Stimulated activated CD8-positive, alpha-beta memory T cell treated with anti-CD3 and anti-CD28 coated beads, Interleukin-7, amount 100 ng/mL, for 4 hours (primary cell): ENCODE measurements around the gene BBS10.
"Not testable (repeated sequence)": the region's sequence is repeated elsewhere in the genome, so short reads cannot be mapped to it uniquely, and the experiment has no call there.

Experiments
- DNase-seq, 2 donors: peaks; one replicate each; pipeline ENCODE4 v3.0.0-alpha.2; 2020; ENCODE audit warnings: low read depth in 2 of 2

The BBS10 gene

DNA sequence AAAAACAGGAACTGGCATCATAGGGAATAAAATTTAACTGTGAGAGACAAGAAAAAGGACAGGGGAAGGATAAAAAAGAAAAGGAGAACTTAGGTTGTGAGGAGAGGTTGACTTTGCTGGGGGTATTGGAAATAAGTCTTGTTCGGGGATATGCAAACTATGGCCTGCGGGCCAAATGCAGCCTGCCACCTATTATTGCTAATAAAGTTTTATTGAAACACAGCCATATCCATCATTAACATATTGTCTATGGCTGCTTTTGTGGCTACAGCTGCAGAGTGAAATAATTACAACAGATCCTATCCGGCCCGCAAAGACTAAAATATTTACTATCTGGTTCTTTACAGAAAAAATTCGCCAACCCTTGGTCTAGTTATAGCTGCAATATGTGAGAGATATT lies 18.6 kb downstream of the BBS10 start:
- no peak for DNase-seq

DNA sequence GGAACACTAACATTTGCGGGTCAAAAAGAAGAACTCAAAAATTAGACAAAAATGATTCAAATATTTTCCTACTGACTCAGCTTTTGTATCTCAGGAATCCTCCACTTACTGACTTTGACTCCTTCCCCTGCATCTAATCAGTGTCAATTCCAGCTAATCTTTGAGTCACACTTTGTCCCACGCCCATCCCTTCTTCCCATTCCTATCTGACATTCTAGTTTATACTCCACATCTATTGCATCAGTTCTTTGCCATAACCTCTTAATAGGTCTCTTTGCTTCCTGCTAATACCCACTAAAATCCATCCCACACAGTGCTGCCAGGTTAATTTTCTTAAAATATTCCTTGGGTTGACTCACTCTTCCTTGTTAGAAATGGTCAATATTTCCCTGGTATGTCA lies 19.1 kb downstream of the BBS10 start:
- no peak for DNase-seq

DNA sequence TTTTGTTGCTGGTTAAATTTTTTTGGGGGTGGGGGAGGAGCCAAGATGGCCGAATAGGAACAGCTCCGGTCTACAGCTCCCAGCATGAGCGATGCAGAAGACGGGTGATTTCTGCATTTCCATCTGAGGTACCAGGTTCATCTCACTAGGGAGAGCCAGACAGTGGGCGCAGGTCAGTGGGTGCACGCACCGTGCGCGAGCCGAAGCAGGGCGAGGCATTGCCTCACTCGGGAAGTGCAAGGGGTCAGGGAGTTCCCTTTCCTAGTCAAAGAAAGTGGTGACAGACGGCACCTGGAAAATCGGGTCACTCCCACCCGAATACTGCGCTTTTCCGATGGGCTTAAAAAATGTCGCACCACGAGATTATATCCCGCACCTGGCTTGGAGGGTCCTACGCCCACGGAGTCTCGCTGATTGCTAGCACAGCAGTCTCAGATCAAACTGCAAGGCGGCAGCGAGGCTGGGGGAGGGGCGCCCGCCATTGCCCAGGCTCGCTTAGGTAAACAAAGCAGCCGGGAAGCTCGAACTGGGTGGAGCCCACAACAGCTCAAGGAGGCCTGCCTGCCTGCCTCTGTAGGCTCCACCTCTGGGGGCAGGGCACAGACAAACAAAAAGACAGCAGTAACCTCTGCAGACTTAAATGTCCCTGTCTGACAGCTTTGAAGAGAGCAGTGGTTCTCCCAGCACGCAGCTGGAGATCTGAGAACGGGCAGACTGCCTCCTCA lies 28.5 kb downstream of the BBS10 start:
- not testable (repeated sequence) for DNase-seq

DNA sequence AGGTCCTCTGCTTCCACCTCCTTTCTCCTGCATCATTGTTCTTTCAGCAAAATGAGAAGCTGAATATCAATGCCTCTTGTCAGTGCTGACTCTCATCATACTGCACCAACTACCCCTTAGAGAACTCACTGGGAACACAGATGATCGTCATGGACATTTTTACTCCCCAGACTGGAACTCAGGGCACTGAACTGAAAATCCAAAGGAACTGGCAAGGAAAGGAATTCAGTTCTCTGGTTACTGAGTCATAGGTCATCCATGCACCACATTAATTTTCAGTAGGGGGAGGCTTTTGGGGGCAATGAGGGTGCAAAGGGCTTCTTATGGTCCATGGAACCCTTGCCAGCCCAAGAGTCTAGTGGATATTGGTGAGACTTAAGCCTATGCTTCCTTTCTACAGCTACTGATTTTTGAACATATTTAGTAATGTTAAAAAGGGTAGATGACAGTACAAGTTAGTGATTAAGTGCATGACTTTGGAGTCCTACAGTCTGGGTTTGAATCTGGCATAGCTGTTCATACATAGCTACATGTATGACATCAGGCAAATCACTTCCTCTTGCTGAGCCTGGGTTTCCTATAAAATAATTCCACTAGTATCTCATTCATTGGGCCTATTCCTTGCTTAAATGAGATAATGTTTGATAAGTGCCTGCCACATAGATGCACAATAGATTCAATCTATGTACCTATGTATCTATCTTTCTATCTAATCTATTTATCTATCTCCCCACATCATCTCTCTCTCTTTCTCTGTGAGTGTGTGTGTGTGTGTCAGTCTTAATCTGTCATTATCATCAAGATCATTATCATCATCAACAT lies 29.2 kb downstream of the BBS10 start:
- no peak for DNase-seq

DNA sequence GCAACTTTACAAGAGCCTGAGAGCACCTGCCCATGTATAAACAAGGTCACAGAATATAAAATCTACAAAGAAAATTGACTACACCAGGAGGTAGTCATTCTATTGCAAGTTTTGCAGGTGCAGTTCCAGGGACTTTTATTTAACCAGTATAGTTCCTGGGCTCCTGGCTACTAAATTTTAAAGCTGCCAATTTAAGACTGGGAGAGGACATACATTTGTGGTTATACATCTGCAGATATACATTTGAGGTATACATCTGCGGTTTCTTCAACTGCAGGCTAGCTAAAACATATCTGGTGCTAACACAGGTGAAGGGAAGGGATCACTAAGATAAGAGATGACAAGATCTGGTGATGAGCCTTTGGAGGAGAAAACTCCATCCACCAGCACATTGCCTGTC lies 30.2 kb downstream of the BBS10 start:
- DNase-seq: no peak

DNA sequence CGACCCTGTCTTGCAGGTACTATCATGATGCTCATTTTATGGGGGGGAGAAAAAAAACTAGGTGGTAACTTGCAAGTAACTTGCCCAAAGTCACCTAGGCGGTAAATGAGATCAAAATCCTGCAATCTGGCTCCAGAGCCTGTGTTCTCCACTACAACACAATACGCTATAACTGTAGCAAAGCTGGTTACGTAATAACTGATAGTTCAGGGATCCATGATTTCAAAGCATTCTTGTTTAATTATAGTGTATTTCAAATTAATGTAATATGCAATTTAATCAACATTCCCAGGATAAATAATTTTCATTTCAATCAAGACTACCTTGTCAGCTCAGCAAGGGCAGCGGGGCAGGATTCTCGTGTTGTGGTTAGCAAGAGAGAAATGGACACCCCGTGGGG lies 31.7 kb downstream of the BBS10 start:
- no peak for DNase-seq

DNA sequence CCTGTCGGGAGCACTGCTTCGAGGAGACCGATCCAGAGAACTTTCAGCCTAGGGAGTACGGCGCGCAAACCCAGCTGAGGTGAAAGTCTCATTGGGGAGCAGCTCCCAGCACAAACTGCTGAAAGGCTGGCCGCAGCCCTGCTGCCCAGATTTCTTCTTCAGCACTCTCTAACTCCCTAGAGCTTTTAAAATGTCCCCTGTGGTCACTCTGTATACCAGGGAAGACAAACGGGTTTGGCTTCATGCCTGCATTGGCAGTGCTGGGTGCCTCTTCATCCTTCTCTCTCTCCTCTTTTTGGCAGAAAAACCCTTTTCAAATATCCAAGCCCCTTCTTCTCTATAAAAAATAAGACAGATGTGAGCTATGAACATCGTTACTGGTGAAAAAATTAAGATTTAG lies 34.9 kb downstream of the BBS10 start:
- DNase-seq: no peak

DNA sequence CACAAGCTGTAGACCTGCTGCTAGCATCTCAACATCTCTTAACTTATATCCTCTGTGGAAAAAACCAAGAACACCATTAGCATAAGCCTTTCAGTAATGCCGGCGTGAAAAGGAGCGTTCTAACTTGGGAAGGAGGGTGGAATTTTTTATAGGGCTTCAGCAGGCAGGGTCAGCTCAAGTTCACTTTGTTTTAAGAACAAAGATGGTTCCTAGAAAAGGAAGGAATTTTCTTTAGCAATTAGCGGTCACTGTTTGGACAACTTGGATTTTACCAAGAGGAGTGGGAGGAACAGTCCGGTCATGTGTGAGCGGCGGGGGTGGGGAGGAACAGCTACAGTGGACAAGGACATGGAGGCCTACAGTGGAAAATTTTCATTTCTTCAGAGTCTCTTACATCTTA lies 35.9 kb downstream of the BBS10 start:
- DNase-seq: no peak

DNA sequence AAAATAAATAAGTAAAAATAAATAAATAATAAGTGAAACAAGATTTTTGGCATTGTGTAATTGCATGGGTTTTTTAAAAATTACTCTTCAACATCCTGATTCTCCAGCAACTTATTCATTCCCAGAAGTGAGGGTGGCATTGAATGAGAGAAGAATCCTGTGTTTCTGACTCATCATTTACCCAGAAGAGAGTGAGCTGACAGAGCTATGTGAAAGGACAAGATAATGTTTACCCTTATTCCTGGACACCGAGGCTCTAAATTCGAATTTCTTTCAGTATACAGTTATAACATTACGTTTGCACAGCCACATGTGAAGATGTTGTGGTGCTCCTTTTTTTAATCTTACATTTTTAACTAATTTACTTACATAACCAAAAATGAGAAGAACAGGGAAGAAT lies 36.4 kb downstream of the BBS10 start:
- DNase-seq: no peak

DNA sequence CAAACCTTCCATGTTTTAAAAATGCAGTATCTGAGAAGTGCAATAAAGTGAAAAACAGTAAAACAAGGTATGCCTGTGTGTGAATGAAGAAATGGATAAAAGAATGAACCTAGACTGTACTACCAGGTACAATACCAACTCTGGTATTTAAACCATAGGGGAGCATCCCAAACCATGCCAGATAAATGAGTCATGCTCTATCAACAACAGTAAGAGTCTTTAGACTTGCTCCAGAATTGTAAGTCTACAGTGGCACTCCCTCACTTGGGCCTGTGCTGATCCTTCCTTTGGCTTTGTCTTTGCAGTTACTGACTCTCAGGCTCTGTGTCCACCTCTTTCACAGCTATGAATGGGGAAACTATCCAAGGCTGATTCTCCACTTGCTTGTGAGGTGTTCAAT lies 38.1 kb downstream of the BBS10 start:
- no peak for DNase-seq

DNA sequence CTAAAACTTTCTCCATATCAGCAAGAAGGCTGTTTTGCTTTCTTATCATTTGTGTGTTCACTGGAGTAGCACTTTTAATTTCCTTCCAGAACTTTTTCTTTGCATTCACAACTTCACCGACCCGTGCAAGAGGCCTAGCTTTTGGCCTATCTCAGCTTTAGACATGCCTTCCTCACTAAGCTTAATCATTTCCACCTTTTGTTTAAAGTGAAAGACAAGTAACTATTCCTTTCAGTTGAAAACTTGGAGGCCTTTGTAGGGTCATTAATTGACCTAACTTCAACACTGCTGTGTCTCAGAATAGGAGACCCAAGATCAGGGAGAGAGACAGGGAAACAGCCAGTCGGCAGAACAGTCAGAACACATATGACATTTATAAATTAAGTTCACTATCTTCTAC lies 39.3 kb downstream of the BBS10 start:
- no peak for DNase-seq

DNA sequence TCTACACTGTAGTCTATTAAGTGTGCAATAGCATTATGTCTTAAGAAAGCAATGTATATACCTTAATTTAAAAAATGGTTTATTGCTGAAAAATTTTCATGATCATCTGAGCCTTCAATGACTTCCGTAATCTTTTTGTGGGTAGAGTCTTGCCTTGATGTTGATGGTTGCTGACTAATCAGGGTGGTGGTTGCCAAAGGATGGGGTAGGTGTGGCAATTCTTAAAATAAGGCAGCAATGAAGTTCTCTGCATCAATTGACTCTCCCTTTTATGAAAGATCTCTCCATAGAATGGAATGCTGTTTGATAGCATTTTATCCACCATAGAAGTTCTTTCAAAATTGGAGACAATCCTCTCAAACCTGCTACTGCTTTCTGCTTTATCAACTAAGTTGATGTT lies 41.1 kb downstream of the BBS10 start:
- DNase-seq: no peak

DNA sequence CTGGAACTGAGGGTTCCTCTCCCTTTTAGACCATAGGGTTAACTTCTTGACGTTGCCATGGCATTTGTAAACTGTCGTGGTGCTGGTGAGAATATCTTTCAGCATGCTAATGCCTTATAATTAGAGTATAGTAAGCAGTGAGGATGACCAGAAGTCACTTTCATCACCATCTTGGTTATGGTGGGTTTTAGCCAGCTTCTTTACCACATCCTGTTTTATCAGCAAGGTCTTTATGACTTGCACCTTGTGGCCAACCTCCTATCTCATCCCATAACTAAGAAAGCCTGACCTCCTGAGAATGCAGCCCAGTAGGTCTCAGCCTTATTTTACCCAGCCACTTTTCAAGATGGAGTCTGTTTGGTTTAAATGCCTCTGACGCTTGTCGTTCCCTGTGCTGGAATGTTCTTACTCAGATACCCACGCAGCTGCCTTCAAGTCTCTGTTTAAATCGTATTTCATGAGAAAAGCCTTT lies 44.2 kb downstream of the BBS10 start:
- DNase-seq: no peak

DNA sequence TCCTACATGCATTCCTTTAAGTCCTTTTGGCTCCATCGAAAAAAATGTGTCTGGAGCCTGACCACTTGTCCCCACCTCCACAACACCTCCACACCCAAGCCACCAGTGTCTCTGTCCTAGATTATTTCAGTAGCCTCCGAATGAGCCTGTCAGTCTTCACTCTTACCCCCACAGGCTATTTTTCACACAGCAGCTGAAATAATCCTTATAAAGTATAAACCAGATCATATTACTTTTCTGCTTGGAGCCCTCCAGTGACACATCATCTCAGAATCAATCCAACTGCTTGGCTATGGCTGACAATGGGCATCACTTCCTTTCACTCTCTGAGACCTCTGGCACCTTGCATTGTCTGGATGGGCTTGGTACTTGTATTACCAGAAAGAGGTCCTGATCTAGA lies 44.9 kb downstream of the BBS10 start:
- DNase-seq: no peak

DNA sequence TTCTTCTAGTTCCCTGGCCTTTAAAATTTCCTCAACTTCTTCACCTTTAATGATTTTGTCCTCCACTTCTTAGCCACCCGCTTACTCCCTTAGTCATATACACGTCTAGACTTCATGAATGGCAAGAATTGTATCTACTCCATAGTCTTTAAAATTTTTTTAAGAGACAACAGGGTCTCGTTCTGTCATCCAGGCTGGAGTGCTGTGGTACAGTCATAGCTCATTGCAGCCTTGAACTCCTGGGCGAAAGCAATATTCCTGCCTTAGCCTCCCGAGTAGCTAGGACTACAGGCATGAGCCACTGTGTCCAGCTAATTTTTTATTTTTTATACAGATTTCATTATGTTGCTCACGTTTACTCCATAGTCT lies 47.9 kb downstream of the BBS10 start:
- DNase-seq: no peak

DNA sequence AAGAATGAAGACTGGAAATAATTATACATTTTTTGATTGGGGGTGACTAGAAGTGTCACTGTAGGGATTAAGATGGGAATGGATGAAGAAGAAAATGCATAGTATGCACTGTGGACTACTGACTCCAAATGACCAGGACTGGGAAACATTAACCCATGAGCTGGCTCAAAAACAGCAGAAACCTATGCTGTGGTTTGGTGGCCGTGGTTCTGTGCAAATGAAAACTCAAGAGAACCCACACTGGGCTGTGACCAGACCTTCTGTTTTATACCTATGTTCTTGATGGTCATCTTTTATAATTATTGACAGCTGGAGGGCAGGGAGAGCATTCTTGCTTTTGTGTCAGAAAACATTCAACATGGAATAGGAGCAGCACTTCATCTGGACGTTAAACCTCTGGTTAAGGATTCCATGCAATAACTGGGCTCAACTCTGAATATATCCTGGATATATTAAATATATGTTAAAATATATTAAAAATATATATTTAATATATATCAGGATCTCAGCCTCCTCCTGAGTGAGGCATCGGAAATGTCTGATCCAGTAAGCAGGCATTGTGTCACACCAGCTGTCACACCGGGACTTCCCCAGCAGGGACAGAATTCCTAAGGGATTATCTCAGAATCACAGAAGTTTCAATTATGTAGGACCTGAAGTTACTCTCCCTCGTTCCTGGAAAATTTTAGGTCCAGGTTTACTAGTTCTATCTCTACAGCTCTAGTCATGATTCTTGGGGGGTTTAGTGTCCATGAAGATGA lies 48.5 kb downstream of the BBS10 start:
- DNase-seq: no peak
